ENCODE data around the gene SPAG4. TPM values are rescaled to one million over a fixed set of nuclear protein-coding genes. Genes with fewer than 3 reads are reported as not detected.

Gene SPAG4
- total RNA-seq, 1 donor = 5.6 TPM

DNA sequence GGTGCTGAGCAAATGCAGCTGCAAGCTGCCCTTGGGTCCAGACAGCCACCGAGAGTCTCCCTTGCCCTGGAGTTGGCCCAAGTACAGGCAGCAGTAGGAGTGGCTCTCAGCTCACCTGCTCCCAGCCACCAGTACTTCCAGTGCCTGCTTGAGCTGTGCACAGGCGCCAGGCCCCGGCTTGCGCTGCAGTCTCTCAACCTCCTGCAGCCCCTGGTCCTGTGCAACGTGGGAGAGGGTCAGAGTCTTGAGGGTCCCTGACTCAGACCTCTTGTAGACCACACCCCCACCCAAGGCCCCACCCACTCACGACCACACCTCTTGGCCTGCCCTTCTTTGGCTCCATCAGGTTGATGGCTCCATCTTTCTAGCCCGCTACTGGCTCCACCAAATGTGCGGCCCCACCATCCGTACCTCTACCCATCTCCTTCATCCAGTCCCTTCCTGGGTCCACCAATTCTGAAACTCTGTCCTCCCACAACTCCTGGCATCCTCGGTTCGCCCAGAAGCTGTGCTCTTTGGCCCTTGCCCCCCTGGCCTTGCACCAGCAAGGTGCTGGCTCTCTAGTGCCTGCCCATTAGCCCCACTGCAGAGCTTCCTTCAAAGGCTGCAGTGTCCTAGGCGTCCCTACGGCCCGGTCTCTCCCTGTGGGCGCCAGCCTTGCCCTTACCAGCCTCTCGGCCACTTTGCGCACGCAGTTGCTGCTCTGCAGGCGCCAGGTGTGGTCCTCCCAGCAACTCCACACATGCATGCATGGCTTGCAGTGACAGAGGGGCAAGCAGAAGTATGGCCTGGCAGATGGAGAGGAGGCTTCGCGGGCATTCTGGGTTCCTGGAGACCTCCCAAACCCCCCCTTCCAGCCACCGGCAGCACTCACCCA is 16.5 kb upstream of the SPAG4 start:
- TF ChIP-seq, protein P1, sequence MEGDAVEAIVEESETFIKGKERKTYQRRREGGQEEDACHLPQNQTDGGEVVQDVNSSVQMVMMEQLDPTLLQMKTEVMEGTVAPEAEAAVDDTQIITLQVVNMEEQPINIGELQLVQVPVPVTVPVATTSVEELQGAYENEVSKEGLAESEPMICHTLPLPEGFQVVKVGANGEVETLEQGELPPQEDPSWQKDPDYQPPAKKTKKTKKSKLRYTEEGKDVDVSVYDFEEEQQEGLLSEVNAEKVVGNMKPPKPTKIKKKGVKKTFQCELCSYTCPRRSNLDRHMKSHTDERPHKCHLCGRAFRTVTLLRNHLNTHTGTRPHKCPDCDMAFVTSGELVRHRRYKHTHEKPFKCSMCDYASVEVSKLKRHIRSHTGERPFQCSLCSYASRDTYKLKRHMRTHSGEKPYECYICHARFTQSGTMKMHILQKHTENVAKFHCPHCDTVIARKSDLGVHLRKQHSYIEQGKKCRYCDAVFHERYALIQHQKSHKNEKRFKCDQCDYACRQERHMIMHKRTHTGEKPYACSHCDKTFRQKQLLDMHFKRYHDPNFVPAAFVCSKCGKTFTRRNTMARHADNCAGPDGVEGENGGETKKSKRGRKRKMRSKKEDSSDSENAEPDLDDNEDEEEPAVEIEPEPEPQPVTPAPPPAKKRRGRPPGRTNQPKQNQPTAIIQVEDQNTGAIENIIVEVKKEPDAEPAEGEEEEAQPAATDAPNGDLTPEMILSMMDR (IDR thresholded peaks at IDR 0.05; ENCODE audit: insufficient read depth, low read depth, low read length) = no peak
- no peak overlapping the region for H3K4me3 ChIP-seq (ENCODE audit: low read depth, low read length)
- no peak for DNase-seq (ENCODE audit: low read depth)

DNA sequence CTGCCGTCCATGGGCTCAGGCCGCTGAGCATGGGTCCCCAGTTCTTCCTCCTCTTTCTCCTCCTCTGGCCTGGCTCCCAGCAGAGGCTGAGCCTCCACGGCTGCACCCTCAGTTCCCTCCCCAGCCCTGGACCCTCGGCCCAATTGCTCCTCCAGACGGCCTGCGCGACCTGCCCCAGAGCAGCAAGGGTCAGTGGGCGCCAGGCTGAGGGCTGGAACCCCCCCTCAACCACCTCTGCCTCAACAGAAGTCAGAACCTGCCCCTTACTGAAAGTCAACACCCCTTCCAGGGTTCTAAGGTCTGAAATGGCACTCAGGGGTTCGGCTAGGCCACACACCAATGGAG is 15.9 kb upstream of the SPAG4 start:
- TF ChIP-seq, protein P1 (IDR thresholded peaks at IDR 0.05; ENCODE audit: insufficient read depth, low read depth, low read length) = no peak
- no peak overlapping the region for H3K4me3 ChIP-seq (ENCODE audit: low read depth, low read length)
- no peak for DNase-seq (ENCODE audit: low read depth)

DNA sequence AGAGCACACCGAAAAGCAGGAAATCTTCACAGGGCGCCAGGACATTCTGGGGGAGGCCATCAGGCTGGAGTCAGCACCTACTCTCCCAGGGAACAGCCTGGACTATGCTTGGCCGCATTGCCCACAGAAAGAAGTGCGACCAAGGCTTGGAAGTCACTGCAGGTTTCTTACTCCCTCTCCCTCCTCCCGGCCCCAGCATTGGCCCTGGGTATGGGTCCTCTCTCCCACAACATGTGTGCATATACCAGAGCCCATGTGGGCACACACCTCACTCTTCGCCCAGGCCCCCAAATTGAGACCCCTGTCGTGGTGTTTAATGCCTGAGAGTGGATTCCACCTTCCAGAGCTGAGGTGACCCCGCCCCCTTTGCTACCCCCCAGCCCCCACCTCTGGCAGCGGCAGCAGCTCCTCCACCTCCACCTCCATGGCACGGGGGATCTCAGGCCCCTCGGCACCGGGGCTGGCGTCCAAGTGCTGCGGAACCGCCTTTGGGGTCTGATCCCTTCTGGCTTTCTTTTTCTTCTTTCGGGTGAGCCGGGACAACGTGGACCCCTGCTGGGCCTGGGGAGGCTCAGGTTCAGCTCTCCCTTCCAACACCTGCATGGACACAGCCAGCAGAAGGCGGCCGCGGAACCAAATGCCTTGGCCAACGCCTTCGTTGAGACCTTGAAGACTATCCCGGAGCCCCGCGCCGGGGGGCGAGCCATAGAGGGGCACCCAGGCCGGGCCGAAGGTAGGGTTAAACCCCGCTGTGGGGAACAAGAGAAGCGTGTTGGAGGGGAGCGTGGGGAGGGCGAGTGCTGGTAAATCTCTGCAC is 15.2 kb upstream of the SPAG4 start:
- peak overlapping the region; percentile 59 for H3K4me3 ChIP-seq (ENCODE audit: low read depth, low read length)
- TF ChIP-seq, protein P1 (IDR thresholded peaks at IDR 0.05; ENCODE audit: insufficient read depth, low read depth, low read length) = no peak
- DNase-seq (ENCODE audit: low read depth) = no peak

DNA sequence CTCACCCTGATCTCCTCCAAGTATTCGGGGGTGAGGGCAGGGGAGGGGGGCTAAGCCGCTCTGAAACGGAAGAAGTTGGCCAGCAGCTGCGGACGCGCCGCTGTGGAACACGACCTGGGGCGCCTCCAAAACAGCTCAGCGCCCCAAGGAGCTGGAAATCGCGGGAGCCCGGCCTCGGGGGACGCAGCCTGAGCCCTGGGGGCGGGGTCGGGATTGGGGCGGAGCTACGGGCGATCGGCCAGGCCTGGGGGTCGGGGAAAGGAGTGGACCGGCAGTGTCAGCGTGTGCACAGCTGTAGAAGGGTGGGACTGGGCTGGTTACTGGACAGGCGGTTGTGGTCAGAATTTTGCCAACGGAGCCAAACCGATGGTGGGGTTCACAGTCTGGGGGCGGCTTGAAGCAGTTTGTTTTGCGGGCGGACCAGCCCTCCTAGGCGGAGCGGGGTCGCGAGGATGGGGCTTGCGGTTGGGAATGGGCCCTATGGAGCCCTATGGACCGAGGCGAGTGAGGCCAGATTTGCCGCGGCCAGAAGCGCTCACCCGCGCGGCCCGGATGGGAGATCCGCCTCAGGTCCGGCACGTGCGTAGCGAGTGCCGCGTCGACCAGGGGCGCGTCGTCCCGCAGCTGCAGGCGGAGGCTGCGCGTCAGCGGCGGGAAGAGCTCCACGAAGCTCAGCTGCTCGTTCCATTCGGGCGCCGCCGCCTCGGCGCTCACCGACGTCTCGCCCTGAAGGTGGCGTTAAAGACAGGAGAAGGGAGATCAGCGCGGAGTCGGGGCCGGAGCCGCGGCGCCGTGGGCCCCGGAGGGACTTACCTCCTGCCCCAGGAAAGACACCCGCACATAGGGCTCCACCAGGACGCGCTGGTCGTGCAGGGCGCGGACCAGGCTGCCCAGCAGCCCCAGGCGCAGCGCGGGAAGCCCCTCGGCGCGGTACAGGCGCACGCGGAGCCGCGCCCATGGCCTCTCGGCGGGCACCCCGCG is 14.3 kb upstream of the SPAG4 start:
- H3K4me3 ChIP-seq (ENCODE audit: low read depth, low read length) = peak overlapping the region; percentile 59
- TF ChIP-seq, protein P1 (IDR thresholded peaks at IDR 0.05; ENCODE audit: insufficient read depth, low read depth, low read length) = peak; percentile 48
- DNase-seq (ENCODE audit: low read depth) = peak; percentile 82

DNA sequence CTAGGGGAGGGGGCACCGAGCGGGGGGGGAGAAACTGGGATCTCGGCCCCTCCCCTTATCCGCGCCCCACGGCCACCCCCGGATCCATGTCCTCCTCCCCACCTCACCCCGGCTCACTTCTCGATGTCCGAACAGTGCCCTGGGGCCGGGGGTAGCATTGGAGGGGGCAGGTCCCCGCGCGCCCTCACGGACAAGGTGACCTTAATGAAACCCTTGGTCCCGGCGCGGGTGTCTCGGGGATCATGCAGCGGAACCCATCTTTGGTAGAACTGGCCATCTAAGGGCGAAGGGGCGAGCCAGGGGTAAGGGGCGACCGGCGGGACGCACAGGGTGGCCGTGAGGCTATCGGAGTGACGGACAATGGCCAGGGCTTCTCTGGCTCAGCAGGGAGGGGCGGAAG is 13.6 kb upstream of the SPAG4 start:
- H3K4me3 ChIP-seq (ENCODE audit: low read depth, low read length) = peak overlapping the region; percentile 59
- TF ChIP-seq, protein P1 (IDR thresholded peaks at IDR 0.05; ENCODE audit: insufficient read depth, low read depth, low read length) = no peak
- no peak for DNase-seq (ENCODE audit: low read depth)

DNA sequence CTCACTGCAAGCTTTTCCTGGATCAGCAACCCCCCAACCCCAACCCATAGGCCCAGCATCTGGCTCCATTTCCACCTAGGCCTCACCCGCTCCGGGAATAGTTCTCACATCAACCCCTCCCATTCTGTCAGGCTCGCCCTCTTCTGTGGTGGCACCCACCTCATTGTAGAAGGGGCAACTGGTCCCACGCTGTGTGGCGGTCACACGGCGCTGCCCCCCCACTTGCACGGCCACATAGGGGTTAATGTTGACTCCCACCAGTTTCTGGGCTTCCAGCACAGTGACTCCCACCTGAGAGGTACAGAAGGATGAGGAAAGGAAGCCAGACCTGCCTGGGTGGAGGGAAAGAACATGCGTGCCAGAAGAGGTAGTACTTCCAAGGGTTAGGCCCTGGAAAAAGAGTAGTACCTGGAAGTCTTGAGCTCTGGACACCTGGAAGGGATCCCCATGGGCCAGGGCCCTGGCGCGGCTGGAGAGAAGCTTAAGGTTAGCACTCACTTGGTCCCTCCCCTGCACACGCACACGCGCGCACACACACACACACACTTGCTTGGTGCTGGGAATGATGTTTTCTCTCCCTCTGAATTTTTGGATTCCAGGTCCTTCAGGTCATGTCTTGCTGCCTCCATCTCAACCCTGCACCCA is 12.7 kb upstream of the SPAG4 start:
- TF ChIP-seq, protein P1 (IDR thresholded peaks at IDR 0.05; ENCODE audit: insufficient read depth, low read depth, low read length) = no peak
- DNase-seq (ENCODE audit: low read depth) = no peak
- no peak overlapping the region for H3K4me3 ChIP-seq (ENCODE audit: low read depth, low read length)
